Mesendoderm (in vitro differentiated cells): Measurements from ENCODE around the gene MEF2C.

Experiments
- DNase-seq: peaks from one replicate; pipeline ENCODE4 v3.0.0; 2013
- H2AK5ac ChIP-seq: 2 replicates; pipeline ENCODE4 v1.6.1; 2013; ENCODE audit warnings: low read length, inconsistent platforms
- H2BK120ac ChIP-seq: 2 replicates; pipeline ENCODE4 v1.6.1; 2013; ENCODE audit warnings: low read depth, mild to moderate bottlenecking, low read length, moderate library complexity, mixed read lengths
- H2BK15ac ChIP-seq: replicated peaks from 2 replicates; pipeline ENCODE4 v1.6.1; 2013; ENCODE audit warnings: low read depth, mild to moderate bottlenecking, moderate library complexity
- H2BK5ac ChIP-seq: 2 replicates; pipeline ENCODE4 v1.6.1; 2013; ENCODE audit warnings: low read length, inconsistent platforms
- H3K18ac ChIP-seq: 2 replicates; pipeline ENCODE4 v1.6.1; 2013; ENCODE audit warnings: mild to moderate bottlenecking, low read length, mixed read lengths
- H3K23ac ChIP-seq: one replicate; pipeline ENCODE4 v1.6.1; 2013; ENCODE audit warnings: low read length
- H3K27ac ChIP-seq: 2 replicates; pipeline ENCODE4 v1.5.1; 2013; ENCODE audit warnings: low read depth, mild to moderate bottlenecking, inconsistent platforms, low read length, moderate library complexity
- H3K27me3 ChIP-seq: 2 replicates; pipeline ENCODE4 v1.6.1; 2013; ENCODE audit warnings: low read length, control low read depth, mild to moderate bottlenecking, inconsistent platforms; ENCODE audit not compliant: insufficient read depth, poor library complexity
- H3K36me3 ChIP-seq: 2 replicates; pipeline ENCODE4 v1.6.1; 2013; ENCODE audit warnings: low read length, inconsistent platforms; ENCODE audit not compliant: control insufficient read depth, insufficient read depth
- H3K4ac ChIP-seq: one replicate; pipeline ENCODE4 v1.6.1; 2013; ENCODE audit warnings: low read depth, mild to moderate bottlenecking, low read length, moderate library complexity
- H3K4me1 ChIP-seq: 2 replicates; pipeline ENCODE4 v1.6.1; 2013; ENCODE audit warnings: low read depth, low read length, inconsistent platforms; ENCODE audit not compliant: control insufficient read depth
- H3K4me2 ChIP-seq: 2 replicates; pipeline ENCODE4 v1.6.1; 2013; ENCODE audit warnings: low read length
- H3K4me3 ChIP-seq: 2 replicates; pipeline ENCODE4 v1.5.1; 2013; ENCODE audit warnings: mild to moderate bottlenecking, low read length
- H3K56ac ChIP-seq: one replicate; pipeline ENCODE4 v1.6.1; 2013; ENCODE audit warnings: low read length
- H3K79me1 ChIP-seq: 2 replicates; pipeline ENCODE4 v1.6.1; 2013; ENCODE audit warnings: low read length, inconsistent platforms
- H3K79me2 ChIP-seq: 2 replicates; pipeline ENCODE4 v1.6.1; 2013; ENCODE audit warnings: mild to moderate bottlenecking, low read length; ENCODE audit not compliant: control insufficient read depth, insufficient read depth
- H3K9ac ChIP-seq: 2 replicates; pipeline ENCODE4 v1.6.1; 2013; ENCODE audit warnings: low read length, inconsistent platforms
- H4K5ac ChIP-seq: one replicate; pipeline ENCODE4 v1.6.1; 2013; ENCODE audit warnings: low read length
- H4K8ac ChIP-seq: one replicate; pipeline ENCODE4 v1.6.1; 2013; ENCODE audit warnings: low read depth, mild to moderate bottlenecking, control low read depth, low read length, moderate library complexity
- WGBS: extraction: QIAGEN DNeasy Blood & Tissue Kit; methylation state at CpG from one replicate; pipeline ENCODE4 v1.1.7; 2013; ENCODE audit warnings: low lambda C conversion rate, missing lambda C conversion rate; ENCODE audit not compliant: insufficient coverage; ENCODE audit errors: extremely low coverage; 5-methylcytosine and 5-hydroxymethylcytosine counted together

The MEF2C gene

DNA sequence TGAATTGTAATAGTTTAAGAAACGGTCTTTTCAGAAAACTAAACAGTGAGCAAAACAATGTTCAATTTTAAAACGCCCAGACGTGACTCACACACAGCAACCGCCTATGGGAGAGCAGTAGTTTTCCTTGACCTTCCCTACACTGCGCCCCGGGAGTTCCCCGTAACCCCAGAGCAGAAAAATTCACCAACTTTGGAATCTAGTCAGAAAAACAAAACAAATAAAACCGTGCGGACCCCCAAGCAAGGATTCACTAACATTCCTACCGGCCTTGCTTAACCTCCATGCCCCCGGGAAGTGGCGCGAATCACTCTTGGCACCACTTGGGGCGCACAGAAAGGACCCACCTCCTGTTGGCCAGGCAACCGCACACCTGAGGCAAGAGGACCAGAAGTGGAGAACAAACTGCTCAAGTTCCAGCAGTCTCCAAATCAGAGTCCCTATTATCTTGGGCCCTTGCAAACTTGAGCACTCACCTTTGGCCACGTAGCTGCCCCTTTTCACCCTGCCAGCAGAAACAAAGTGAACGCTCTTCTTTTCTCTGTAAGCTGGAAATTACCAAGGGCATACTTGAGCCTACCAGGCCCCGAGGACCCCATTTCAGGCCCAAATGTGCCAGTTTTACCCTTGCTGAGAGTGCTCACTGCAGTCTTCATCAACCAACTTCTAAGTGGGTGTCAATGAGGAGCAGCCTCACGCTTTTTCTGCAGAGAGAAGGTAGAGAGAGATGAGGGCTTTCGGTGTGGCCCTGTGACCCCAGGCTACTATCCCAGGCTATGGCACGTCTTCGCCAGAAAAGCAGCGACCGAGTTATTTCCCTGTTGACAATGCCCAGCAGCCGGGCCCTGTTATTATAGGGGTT lies 189.7 kb downstream of the MEF2C start:
- no peak overlapping the region for H3K4me3 ChIP-seq
- no peak overlapping the region for H2AK5ac ChIP-seq
- no CpG with 5 or more reads among the region's 25 CpGs for WGBS
- no peak overlapping the region for H3K4ac ChIP-seq
- H3K79me2 ChIP-seq: no peaks in the 10 kb centered on the region
- no peak overlapping the region for H3K9ac ChIP-seq
- H2BK5ac ChIP-seq: no peak overlapping the region
- no peak overlapping the region for H4K5ac ChIP-seq
- H3K27me3 ChIP-seq: peaks cover 67% of the 10 kb centered on the region
- DNase-seq: peak; percentile 69
- H4K8ac ChIP-seq: no peak overlapping the region
- H2BK120ac ChIP-seq: no peak overlapping the region
- no peak overlapping the region for H3K18ac ChIP-seq
- H3K36me3 ChIP-seq: no peaks in the 10 kb centered on the region
- no peak overlapping the region for H3K23ac ChIP-seq
- no peaks in the 10 kb centered on the region for H3K79me1 ChIP-seq
- H3K4me2 ChIP-seq: no peak overlapping the region
- no peak overlapping the region for H3K56ac ChIP-seq
- no peak overlapping the region for H3K27ac ChIP-seq
- no peak overlapping the region for H2BK15ac ChIP-seq
- H3K4me1 ChIP-seq: no peaks in the 10 kb centered on the region

DNA sequence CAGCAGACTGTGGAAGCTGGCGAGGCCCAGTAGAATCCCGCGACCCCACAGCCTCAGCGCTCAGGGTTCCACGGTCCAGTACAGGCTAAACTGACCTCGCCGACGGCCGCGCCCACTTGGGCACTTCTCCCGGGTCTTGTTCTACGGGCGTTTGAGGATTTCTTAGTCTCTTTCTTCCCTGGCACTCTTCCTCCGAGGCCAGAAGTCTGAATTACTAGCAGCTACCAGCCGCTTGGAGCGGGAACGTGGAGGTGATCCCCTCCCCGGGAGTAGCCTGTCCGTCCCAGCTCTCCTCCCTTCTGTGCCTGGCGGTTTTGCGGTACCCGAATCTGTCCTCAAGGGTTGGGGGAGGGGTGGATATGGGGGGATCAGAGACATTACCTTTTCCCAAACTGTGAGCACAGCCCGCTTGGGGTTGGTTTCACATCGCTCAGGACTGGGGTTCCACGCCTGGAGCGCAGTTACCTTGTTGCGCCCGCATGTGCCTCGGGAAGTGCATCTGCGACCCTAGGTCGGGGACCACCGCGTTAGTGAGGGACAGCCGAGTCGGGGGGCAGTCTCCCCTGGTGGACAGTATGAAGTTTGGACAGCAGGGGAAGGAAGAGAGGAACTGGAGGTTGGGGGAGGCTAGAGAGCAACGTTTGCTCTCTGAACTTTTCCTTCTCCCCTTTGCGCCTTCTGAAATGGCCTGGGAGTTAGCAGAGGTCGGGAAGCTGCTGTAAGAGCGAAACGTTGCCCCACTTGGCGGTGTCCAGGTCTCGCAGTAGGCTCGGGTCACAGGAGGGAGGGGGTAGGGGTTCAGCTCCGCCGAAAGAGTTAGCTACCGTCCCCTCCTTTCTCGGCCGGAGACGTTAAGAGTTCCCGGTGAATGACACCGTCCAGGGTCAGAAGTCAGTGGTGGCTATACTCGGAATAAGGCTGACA lies 190.8 kb downstream of the MEF2C start:
- Histone ChIP-seq H4K8ac (no peak overlapping the region), H3K56ac (peak overlapping the region; percentile 0), H3K4ac (no peak overlapping the region), H3K23ac (peak overlapping the region; percentile 11), H3K27me3 (peaks cover 76% of the 10 kb centered on the region), H3K9ac (peak overlapping the region; percentile 8), H3K4me2 (peak overlapping the region; percentile 39), H2BK5ac (no peak overlapping the region), H2BK15ac (no peak overlapping the region), H3K4me3 (no peak overlapping the region), H3K18ac (no peak overlapping the region), H3K27ac (no peak overlapping the region), H2AK5ac (no peak overlapping the region), H2BK120ac (no peak overlapping the region), H3K36me3 (no peaks in the 10 kb centered on the region), H3K79me2 (no peaks in the 10 kb centered on the region), H3K79me1 (no peaks in the 10 kb centered on the region), H4K5ac (no peak overlapping the region), H3K4me1 (no peaks in the 10 kb centered on the region)
- no CpG with 5 or more reads among the region's 52 CpGs for WGBS
- DNase-seq: peak; percentile 47

DNA sequence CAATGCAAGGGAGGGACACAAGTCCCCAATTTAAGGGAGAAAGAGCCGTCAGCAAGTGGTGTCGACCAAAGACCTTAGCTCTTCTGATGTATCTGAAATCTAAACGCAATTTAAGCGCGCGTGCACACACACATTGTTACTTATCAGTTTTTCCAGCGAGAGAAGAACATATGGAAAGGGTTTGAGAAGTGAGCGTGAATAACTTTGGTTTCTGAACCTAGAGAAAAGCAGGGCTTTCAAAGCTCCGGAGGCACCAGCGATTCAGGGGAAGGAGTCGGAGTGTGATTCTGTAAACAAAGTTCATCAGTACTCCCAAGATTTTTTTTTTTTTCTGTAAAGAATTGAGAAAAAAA lies 191.8 kb downstream of the MEF2C start:
- H2AK5ac ChIP-seq: no peak overlapping the region
- WGBS: no CpG with 5 or more reads among the region's 11 CpGs

DNA sequence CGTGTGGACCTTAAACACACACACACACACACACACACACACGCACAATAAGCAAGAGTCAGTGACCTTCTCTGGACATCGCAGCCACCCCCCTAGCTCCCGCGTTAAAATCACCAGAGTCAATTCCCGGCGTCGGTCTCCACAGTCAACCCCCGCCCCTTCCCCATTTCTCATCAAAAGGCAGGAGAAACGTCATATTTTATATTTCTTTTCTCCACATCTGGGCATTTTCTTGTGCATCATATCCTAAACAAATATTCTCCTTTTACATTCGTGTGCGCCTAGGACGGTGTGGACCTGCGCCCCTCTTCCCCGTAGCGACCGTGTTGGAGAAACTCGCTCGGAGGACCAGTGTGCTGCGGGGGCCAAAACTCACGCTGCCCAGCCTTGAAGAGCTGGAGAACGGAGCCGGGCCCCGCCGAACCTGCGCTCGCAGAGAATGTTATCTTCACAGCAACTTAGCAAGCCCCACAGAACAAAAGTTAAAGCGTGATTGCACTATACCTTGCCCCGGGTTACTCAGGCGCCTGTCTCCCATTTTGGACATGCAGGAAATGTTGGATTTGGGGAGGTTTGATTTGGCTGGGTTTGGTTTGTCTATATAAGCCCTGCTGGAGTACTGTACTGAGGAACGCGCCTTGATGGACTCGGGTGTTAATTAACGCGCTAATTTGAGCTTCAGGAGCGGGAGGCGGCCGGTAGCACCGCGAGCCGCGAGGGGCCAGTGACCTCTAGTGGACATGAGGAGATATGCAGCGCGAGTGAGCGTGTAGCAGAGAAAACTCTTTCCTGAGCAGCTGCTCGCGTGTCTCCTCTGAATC lies 192.4 kb downstream of the MEF2C start:
- no CpG with 5 or more reads among the region's 47 CpGs for WGBS
- no peak overlapping the region for H4K5ac ChIP-seq
- H3K56ac ChIP-seq: no peak overlapping the region
- H4K8ac ChIP-seq: no peak overlapping the region
- H3K4me1 ChIP-seq: no peaks in the 10 kb centered on the region
- H3K36me3 ChIP-seq: no peaks in the 10 kb centered on the region
- H3K79me2 ChIP-seq: no peaks in the 10 kb centered on the region
- no peak overlapping the region for H3K23ac ChIP-seq
- H2BK120ac ChIP-seq: no peak overlapping the region
- no peak overlapping the region for H3K9ac ChIP-seq
- peaks cover 87% of the 10 kb centered on the region for H3K27me3 ChIP-seq
- H2BK15ac ChIP-seq: no peak overlapping the region
- no peak overlapping the region for H3K4ac ChIP-seq
- no peak overlapping the region for H2AK5ac ChIP-seq
- peak overlapping the region; percentile 64 for H3K4me2 ChIP-seq
- DNase-seq: peak; percentile 83
- H3K79me1 ChIP-seq: no peaks in the 10 kb centered on the region
- no peak overlapping the region for H3K27ac ChIP-seq
- H3K18ac ChIP-seq: no peak overlapping the region
- H3K4me3 ChIP-seq: no peak overlapping the region
- H2BK5ac ChIP-seq: no peak overlapping the region

More for the DNA sequence above, 191.8 kb downstream of the MEF2C start:
- Histone ChIP-seq H4K5ac (no peak overlapping the region), H4K8ac (no peak overlapping the region), H3K4me3 (no peak overlapping the region), H3K23ac (no peak overlapping the region), H3K27me3 (peaks cover 83% of the 10 kb centered on the region), H3K4me2 (no peak overlapping the region), H3K79me1 (no peaks in the 10 kb centered on the region), H3K4me1 (no peaks in the 10 kb centered on the region), H3K79me2 (no peaks in the 10 kb centered on the region), H3K4ac (no peak overlapping the region), H3K9ac (no peak overlapping the region), H3K36me3 (no peaks in the 10 kb centered on the region), H2BK120ac (no peak overlapping the region), H2BK5ac (no peak overlapping the region), H3K18ac (no peak overlapping the region), H3K56ac (no peak overlapping the region), H3K27ac (no peak overlapping the region), H2BK15ac (no peak overlapping the region)
- DNase-seq: no peak

DNA sequence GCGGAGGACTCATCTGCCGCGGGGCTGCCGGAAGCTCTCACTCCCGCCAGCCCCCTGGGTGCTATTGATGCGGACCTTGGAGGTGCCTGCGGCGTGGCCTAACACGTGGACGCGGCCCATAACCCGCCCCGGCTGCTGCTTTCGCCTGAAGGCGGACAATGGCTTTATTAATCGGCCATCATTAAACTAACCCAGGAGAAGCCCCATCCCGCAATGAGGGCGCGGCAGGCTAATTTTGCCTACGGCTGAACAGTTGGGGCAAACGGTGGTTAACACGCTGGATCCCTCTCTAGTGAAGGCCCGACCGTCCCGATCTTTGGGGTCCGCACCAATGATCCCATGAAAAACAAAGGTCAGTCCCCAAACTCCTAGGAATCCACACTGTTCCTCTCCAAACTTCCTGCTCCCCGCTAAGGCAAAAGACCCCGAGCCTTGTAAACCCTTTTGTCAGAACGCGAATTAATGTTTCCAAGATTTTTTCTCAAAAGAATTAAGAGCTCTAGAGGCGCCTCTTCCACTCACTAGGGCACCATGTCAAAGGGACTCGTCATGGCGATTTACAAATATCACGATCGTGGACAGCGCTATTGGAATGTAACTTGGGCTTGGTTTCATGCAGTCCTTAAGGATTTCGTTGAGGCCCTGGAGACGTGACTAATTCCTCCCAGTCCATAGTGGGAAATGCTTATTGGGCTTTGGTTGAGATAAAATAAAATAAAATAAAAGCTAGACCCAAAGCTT lies 193.1 kb downstream of the MEF2C start:
- Histone ChIP-seq H2BK5ac (no peak overlapping the region), H3K79me1 (no peaks in the 10 kb centered on the region), H2BK15ac (no peak overlapping the region), H3K27me3 (peaks cover 89% of the 10 kb centered on the region), H3K18ac (no peak overlapping the region), H2AK5ac (no peak overlapping the region), H3K27ac (no peak overlapping the region), H3K23ac (no peak overlapping the region), H3K4ac (no peak overlapping the region), H3K4me3 (no peak overlapping the region), H3K9ac (no peak overlapping the region), H4K5ac (no peak overlapping the region), H3K79me2 (no peaks in the 10 kb centered on the region), H3K36me3 (no peaks in the 10 kb centered on the region), H3K4me1 (no peaks in the 10 kb centered on the region), H2BK120ac (no peak overlapping the region), H4K8ac (no peak overlapping the region), H3K4me2 (no peak overlapping the region), H3K56ac (no peak overlapping the region)
- no peak for DNase-seq
- WGBS: no CpG with 5 or more reads among the region's 38 CpGs
